ENCODE data around the gene GMIP. TPM values are rescaled to one million over a fixed set of nuclear protein-coding genes. Genes with fewer than 3 reads are reported as not detected.
A peak's percentile ranks its signal among the peaks of the same experiment; 100 is the strongest.

GMIP gene
- polyA plus RNA-seq, 3 donors = 41.4 to 91.4 (median 75.1) TPM

- peak overlapping the region in 1 of 3 experiments; percentile 95 for H3K4me3 ChIP-seq (replicated peaks in 1 of 3; ENCODE audit: low read depth in 2 of 3, low read length in 3 of 3)
- no peak for TF ChIP-seq CTCF (IDR thresholded peaks at IDR 0.05)
- H3K9ac ChIP-seq (ENCODE audit: insufficient read depth, low read length, poor library complexity, severe bottlenecking) = no peak overlapping the region
- no peaks in the 10 kb centered on the region for H3K9me3 ChIP-seq (replicated peaks in 1 of 2; ENCODE audit: control insufficient read depth in 1 of 2, insufficient read depth in 1 of 2, low read length in 2 of 2)
- intact Hi-C loops (cut with micrococcal nuclease) = loop anchor here in 1 of 2 donors (5.0 to 10.0 kb wide), 2 partner anchors 244 to 1846 kb away; partner anchors contain the start of genes ZNF429 and ZNF93
- peaks cover 8% of the 10 kb centered on the region for H4K20me1 ChIP-seq (ENCODE audit: insufficient read depth, low read length)
- WGBS (ENCODE audit: insufficient coverage) = 95% methylated on average over 10 of the region's 10 CpGs
- H3K9me3 Mint-ChIP-seq = peaks cover 0 to 6% (median 0%) of the 10 kb centered on the region in 7 donors
- H3K4me1 Mint-ChIP-seq = peaks cover 22% of the 10 kb centered on the region
- peaks cover 37 to 45% of the 10 kb centered on the region in 2 donors for H3K36me3 Mint-ChIP-seq
- peak overlapping the region; percentile 96 for H3K4me2 ChIP-seq (replicated peaks; ENCODE audit: extremely low read depth, low read length, poor library complexity, severe bottlenecking)
- peaks cover 51% of the 10 kb centered on the region for H3K79me2 ChIP-seq (ENCODE audit: insufficient read depth, low read length)
- peaks cover 37 to 39% of the 10 kb centered on the region in 2 donors for H3K36me3 ChIP-seq (replicated peaks in 1 of 2; ENCODE audit: control insufficient read depth in 1 of 2, insufficient read depth in 2 of 2, low read length in 2 of 2)
- peak overlapping the region; percentile 90 to 98 (median 94) for H3K27ac Mint-ChIP-seq
- H3K27me3 ChIP-seq (ENCODE audit: control insufficient read depth in 2 of 2, insufficient read depth in 2 of 2, low read length in 2 of 2) = no peaks in the 10 kb centered on the region
- H3K27ac ChIP-seq (ENCODE audit: low read depth in 1 of 2, low read length in 2 of 2) = peak overlapping the region; percentile 96 to 99
- peak in 1 of 3 donors; percentile 3 for DNase-seq
- H3K27me3 Mint-ChIP-seq (ENCODE audit: low read depth in 3 of 3) = peaks cover 0 to 2% (median 2%) of the 10 kb centered on the region in 3 donors
- H2AFZ ChIP-seq (ENCODE audit: insufficient read depth, low read depth, low read length, poor library complexity, severe bottlenecking) = peak overlapping the region; percentile 74
- H3K4me3 Mint-ChIP-seq = peak overlapping the region; percentile 88 to 90
- H3K4me1 ChIP-seq (ENCODE audit: control insufficient read depth in 1 of 2, insufficient read depth in 2 of 2, low read length in 2 of 2) = peaks cover 23 to 30% of the 10 kb centered on the region in 2 donors
Measured at GRCh38 chr19:19661141-19661674, 17.8 kb upstream of the GMIP start.

- peaks cover 8% of the 10 kb centered on the region for H4K20me1 ChIP-seq (ENCODE audit: insufficient read depth, low read length)
- peak in 1 of 3 donors; percentile 2 for DNase-seq
- H3K27ac ChIP-seq (ENCODE audit: low read depth in 1 of 2, low read length in 2 of 2) = no peak overlapping the region
- no peak overlapping the region for H3K9ac ChIP-seq (ENCODE audit: insufficient read depth, low read length, poor library complexity, severe bottlenecking)
- Mint-ChIP-seq H3K4me3 (no peak overlapping the region), H3K36me3 (peaks cover 51 to 60% of the 10 kb centered on the region in 2 donors), H3K27me3 (ENCODE audit: low read depth in 3 of 3) (peaks cover 0 to 2% (median 2%) of the 10 kb centered on the region in 3 donors), H3K4me1 (peaks cover 22% of the 10 kb centered on the region), H3K27ac (peak overlapping the region in 3 of 7 donors; percentile 20 to 65 (median 42)), H3K9me3 (peaks cover 0 to 3% (median 0%) of the 10 kb centered on the region in 7 donors)
- peaks cover 51 to 54% of the 10 kb centered on the region in 2 donors for H3K36me3 ChIP-seq (replicated peaks in 1 of 2; ENCODE audit: control insufficient read depth in 1 of 2, insufficient read depth in 2 of 2, low read length in 2 of 2)
- H3K4me3 ChIP-seq (replicated peaks in 1 of 3; ENCODE audit: low read depth in 2 of 3, low read length in 3 of 3) = no peak overlapping the region
- intact Hi-C loops (cut with micrococcal nuclease) = loop anchor here in 1 of 2 donors (5.0 to 10.0 kb wide), 2 partner anchors 245 to 1848 kb away; partner anchors contain the start of genes ZNF429 and ZNF93
- TF ChIP-seq CTCF (IDR thresholded peaks at IDR 0.05) = no peak
- peaks cover 23 to 30% of the 10 kb centered on the region in 2 donors for H3K4me1 ChIP-seq (ENCODE audit: control insufficient read depth in 1 of 2, insufficient read depth in 2 of 2, low read length in 2 of 2)
- no peak overlapping the region for H3K4me2 ChIP-seq (replicated peaks; ENCODE audit: extremely low read depth, low read length, poor library complexity, severe bottlenecking)
- no peaks in the 10 kb centered on the region for H3K9me3 ChIP-seq (replicated peaks in 1 of 2; ENCODE audit: control insufficient read depth in 1 of 2, insufficient read depth in 1 of 2, low read length in 2 of 2)
- peaks cover 51% of the 10 kb centered on the region for H3K79me2 ChIP-seq (ENCODE audit: insufficient read depth, low read length)
- no peaks in the 10 kb centered on the region for H3K27me3 ChIP-seq (ENCODE audit: control insufficient read depth in 2 of 2, insufficient read depth in 2 of 2, low read length in 2 of 2)
- 93% methylated on average over 15 of the region's 17 CpGs for WGBS (ENCODE audit: insufficient coverage)
- H2AFZ ChIP-seq (ENCODE audit: insufficient read depth, low read depth, low read length, poor library complexity, severe bottlenecking) = no peak overlapping the region
Measured at GRCh38 chr19:19659646-19660245, 16.3 kb upstream of the GMIP start.
